Kasumi-1 (cell line): ENCODE measurements around the gene KANK2.
"Not testable (repeated sequence)": the region's sequence is repeated elsewhere in the genome, so short reads cannot be mapped to it uniquely, and the experiment has no call there.

Source experiments
- DNase-seq, 2 experiments: peaks; one replicate each; lab custom pipeline; 2025; lab: John Stamatoyannopoulos, UW

KANK2 gene

DNA sequence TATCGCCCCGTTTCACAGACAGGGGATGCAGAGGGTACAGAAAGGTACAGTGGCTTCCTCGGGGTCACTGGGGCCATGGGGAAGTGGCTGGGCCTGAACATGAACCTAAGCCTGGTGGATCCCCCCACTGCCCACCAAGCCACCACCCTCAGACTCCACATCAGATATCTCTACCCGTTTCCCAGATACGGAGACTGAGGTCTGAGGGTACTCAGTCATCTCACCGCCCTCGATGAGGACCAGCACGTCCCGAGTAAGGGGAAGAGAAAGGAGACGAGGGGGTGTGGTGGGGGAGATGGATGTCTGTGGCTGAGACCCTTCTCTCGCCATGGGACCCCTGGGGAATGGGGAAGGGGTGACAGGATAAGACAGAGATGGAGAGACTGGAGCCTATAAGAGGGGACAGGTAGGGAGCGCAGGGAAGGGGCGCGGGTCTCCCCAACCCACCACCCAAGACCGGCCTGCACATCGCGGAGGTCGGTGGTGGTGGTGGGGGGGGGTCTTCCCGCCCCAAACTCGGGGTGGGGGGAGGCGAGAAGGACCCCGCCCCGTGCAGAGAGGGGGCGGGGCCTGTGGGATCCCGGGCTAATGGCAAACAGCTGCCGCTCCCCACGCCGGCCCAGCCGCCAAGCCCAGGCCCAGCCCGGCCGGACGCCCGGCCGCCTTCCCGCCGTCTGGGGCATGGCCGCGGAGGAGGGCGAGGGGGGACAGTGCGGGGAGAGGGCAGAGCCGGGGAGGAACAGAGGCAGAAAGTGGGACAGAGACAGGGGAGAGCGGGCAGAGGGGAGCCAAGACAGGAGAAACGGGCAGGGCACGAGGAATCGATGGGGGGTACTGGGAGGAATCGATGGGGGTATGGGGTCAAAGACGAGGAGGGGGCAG is 698 bp downstream of the KANK2 start:
- DNase-seq: peak in 1 of 2 experiments; percentile 13

DNA sequence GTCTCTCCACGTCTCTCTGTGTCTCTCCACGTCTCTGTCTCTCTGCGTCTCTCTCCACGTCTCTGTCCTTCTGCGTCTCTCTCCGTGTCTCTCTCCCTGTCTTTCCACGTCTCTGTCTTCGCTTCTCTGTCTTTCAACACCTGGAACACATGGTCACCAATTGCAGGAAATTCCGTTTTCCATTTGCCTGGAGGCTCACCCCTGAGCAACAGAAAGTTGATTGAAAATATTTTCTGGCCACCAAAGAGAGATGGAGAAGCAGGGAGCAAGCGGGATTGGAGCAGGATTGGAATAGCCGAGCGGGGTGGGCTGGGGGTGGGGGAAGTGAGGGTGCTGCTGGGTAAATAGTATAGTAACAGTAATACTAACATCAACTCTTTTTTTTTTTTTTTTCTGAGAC is 1.7 kb downstream of the KANK2 start:
- DNase-seq: no peak

GRCh38 chr19:11194656-11195558 is 2.4 kb downstream of the KANK2 start:
- peak; percentile 69 to 84 for DNase-seq

DNA sequence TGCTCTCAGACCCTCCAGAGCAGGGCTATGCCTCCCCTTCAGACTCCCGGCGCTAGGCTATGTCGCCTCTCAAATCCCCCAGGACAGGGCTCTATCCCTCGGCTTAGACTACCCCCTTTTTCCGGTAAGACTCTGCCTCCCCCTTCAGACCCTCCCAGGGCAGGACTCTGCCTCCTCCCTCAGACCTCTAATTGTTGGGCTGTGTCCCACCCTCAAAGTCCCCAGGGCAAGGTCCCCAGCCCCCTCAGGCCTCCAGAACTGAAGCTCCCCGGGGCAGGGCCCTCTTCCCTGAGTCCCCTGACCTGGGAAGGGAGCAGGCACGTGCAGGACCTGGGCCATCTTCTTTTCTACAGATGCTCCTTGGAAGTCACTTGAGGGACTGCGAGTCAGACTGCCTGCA is 3.2 kb downstream of the KANK2 start:
- DNase-seq: no peak

DNA sequence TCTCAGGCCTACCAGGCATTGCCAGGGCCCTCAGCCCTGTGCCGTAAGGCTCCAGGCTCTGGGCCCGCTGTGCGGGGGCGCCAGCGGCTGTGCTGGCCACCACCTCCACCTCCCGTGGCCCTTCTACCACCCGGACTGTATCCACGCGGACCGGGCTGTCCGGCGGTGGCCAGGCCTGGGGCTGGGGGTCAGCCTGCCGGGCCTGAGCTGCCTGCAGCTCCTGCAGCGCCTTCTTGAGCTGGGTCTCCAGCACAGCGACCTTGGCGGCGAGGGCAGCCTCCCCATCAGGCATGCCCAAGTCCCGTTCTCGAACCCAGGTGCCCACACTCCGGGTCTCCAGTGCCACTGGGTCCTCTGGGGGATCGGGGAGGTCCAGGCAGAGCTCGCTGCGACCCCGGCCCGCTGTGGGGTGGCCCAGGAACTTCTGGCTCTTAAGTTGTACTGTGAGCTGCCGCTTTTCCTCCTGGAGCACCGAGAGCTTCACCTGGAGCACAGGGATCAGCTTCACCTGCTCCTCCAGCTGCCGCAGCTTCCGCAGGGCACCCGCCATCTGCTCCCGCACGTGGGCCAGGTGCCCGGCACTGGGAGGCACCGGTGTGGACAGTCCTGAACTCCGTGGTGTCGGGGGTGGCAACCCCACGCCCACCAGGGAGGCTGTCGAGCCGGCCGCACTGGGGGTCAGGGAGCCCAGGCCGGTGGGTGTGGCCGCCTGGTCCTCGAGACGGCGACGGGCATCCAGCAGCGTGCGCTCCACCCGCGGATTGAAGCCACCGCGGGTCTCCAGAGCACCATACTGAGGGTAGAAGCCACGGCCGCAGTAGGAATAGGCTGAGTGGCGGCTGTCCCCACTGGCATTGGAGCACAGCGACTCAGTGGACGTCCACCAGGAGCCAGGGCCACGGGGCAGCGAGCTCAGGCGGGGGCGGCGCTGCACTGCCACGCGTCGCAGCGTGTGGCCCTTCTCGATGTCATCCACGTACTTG is 4.1 kb downstream of the KANK2 start:
- DNase-seq: no peak

DNA sequence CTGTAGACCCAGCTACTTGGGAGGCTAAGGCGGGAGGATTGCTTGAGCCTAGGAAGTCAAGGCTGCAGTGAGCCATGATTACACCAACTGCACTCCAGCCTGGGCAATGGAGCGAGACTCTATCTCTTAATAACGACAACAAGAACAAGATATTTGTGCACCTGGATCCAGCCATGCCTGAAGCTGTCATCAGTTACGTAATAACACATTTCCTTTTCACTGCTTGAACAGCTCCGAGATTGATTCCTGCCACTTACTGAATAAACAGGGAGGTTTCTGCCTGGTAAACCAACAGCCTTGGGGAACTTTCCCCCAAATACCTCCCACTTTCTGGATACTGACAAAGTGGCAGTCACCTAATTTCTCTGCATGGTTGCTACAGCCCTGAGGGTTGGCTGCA is 5.4 kb downstream of the KANK2 start:
- no peak for DNase-seq

DNA sequence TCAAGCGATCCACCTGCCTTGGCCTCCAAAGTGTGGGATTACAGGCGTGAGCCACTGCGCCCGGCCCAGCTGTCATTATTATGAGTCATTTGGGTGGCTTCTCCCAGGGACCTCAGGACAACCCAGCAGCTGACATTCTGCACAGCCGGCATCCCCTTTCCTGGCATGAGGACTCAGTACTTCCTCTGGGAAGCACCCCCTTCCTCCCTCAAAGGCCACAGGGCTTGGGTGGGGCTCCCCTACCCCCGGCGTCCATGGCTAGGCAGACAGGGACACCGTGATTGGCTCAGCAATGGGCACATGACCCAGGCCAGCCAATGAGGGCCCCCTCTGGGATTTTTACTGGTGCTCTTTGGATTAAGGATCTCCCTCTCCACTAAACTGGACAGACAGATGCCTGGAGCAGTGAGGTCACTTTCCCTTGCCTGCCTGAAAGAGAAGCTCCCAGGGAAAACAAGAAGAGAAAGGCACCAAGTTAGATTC is 6.0 kb downstream of the KANK2 start:
- peak; percentile 87 to 89 for DNase-seq

- DNase-seq: no peak
Measured at GRCh38 chr19:11190501-11190900, 6.8 kb downstream of the KANK2 start.

GRCh38 chr19:11187441-11187840 is 9.9 kb downstream of the KANK2 start:
- no peak for DNase-seq

GRCh38 chr19:11182994-11183393 is 14.4 kb downstream of the KANK2 start:
- DNase-seq: no peak

DNA sequence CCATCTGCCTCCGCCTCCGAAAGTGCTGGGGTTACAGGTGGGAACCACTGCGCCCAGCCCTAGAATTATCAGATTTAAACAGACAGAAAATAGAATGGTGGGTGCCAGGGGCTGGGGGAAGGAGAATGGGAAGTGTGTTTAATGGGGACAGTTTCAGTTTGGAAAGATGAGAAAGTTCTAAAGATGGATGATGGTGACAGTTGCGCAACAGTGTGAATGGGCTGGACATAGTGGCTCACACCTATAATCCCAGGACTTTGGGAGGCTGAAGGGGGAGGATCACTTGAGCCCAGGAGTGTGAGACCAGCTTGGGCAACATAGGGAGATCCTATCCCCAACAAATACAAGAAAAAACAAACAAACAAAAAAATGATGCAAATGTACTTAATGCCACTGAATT is 15.9 kb downstream of the KANK2 start:
- no peak for DNase-seq

DNA sequence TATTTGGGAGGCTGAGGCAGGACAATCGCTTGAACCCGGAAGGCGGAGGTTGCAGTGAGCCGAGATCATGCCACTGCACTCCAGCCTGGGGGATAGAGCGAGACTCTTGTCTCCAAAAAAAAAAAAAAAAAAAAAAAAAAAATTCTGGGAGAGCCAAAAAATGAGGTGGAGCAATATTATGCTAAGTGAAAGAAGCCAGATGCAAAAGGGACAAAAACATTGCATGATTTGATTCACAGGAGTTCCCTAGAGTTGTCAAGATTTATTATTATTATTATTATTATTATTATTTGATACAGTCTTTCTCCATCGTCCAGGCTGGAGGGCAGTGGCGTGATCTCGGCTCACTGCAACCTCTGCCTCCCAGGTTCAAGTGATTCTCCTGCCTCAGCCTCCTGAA is 16.4 kb downstream of the KANK2 start:
- not testable (repeated sequence) for DNase-seq

- DNase-seq: no peak
Measured at GRCh38 chr19:11180346-11180745, 17.0 kb downstream of the KANK2 start.

DNA sequence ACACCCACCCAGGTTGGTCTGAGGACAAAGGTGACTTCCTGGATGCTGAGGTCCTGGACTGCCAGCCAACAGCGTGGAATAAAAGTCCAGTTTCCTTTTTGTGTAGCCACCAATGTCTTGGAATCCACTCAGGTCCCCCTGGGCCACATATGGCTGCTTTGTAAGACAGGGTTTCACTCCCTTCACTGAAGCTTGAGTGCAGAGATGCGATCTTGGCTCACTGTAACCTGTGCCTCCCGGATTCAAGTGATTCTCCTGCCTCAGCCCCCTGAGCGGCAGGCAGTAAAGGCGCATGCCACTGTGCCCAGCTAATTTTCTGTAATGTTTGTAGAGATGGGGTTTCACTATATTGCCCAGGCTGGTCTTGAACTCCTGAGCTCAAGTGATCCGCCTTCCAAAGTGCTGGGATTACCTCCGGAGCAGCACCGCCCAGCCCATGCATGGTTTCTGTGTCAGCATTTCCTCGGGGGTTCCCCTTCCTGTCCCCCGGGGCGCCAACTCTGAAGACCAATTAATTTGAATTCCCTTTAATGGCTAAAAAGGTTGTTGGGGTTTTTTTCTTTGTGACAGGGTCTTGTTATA is 17.5 kb downstream of the KANK2 start:
- DNase-seq: no peak

GRCh38 chr19:11179145-11179465 is 18.2 kb downstream of the KANK2 start:
- not testable (repeated sequence) for DNase-seq

DNA sequence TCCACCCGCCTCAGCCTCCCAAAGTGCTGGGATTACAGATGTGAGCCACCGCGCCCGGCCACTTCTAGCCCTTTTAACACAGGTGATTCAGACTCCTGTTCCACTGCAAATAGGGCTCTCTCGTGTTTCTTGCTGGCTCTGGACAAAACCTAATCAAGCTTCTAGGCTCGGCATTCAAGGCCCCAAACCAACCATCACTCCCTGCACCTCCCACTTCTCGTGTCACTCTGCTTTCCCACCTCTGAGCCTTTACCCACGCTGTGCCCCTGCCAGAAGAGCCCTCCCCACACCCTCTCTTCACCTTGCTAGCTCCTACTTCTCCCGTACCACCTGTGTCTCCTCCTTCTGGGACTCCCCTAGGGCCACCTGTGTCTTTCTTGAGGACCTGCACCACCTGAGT is 19.8 kb downstream of the KANK2 start:
- no peak for DNase-seq

- DNase-seq: no peak
Measured at GRCh38 chr19:11176466-11177193, 20.7 kb downstream of the KANK2 start.

DNA sequence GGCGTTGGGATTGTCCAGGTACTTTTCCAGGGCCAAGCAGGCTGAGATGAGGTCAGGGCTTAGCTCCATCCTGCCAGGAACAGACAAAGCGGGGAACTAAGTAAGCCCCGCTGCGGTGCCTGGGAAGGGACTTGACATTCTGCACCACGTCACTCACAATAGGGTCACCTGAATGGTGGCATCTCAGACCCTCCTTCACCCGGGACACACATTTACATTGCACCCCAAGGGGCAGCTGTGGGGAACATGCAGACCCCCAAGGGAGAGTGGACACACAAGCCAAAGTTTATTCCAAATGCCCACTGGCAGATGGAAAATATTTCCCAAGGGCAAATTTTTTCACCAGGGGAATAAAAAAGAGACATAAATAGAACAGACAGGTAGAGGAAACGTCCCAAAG is 21.4 kb downstream of the KANK2 start:
- no peak for DNase-seq

DNA sequence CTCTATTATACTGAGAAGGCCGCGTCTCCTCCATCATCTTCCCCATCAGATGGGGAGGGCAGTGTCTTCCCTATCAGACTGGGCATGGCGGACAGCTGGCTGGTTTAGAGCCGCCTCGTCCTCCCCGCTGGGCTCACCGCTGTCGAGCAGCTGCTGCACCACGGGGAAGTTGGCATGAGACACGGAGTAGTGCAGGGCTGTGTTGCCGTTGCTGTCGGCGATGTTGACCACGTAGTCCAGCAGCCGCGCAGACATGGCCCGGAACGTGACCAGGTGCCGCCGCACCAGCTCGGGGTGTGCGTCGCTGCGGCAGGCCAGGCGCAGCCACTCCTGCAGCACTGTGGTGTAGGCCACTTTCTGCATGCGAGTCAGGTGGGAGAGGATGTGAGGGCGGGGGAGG is 23.0 kb downstream of the KANK2 start:
- DNase-seq: no peak

DNA sequence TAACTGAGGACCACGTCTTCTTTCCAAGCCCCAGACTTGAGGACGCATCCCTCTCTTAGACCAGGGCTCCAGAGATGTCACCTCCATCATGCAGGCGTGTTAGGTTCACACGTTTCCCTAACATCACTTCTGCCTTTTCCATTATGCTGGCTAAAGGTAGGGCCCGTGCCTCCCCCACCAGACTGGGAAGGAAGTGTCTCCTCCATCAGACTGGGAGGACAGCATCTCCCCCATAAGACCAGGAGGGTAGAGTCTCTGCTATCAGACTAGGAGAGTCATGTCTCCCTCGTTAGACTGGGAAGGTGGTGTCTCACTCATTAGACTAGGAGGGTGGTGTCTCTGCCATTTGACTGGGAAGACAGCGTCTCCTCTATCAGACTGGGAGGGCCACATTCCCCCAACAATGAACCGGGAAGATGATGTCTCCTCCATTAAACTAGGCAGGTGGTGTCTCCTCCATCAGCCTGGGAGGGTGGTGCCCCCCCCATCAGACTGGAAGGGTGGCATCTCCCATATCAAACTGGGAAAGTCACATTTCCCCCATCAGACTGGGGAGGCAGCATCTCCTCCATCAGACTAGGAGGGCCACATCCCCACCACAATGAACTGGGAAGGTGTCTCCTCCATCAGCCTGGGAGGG is 23.7 kb downstream of the KANK2 start:
- no peak for DNase-seq
